Keratinocyte (primary cell): ENCODE results near the gene EPHB2. TPM values are rescaled to one million over a fixed set of nuclear protein-coding genes. Genes with fewer than 3 reads are reported as not detected.

ENCODE experiments used
- DNase-seq: peaks from one replicate; pipeline ENCODE4 v3.0.0-alpha.2; 2011; ENCODE audit warnings: low read depth, missing footprints, low spot score
- FAIRE-seq: peaks from 2 replicates; lab custom pipeline; 2011; peaks lifted over from hg19 to GRCh38; lab: Jason Lieb, UNC
- H2AFZ ChIP-seq: 2 replicates; pipeline ENCODE4 v1.6.0; 2012; ENCODE audit warnings: low read length, control low read depth, inconsistent platforms; ENCODE audit not compliant: control insufficient read depth
- H3K27ac ChIP-seq: 2 replicates; pipeline ENCODE4 v1.5.1; 2011; ENCODE audit warnings: low read length; ENCODE audit not compliant: control insufficient read depth, insufficient read depth
- H3K27me3 ChIP-seq: 3 replicates; pipeline ENCODE4 v1.6.0; 2011; ENCODE audit warnings: low read length; ENCODE audit not compliant: control insufficient read depth, insufficient read depth; ENCODE audit errors: extremely low read depth
- H3K36me3 ChIP-seq, 2 experiments: 2 replicates in 1 of 2; 3 replicates in 1 of 2; pipeline ENCODE4 v1.5.1; 2011; ENCODE audit warnings: low read length in 2 of 2, mild to moderate bottlenecking in 1 of 2; ENCODE audit not compliant: control insufficient read depth in 2 of 2, insufficient read depth in 2 of 2; ENCODE audit errors: extremely low read depth in 1 of 2
- H3K4me1 ChIP-seq: 3 replicates; pipeline ENCODE4 v1.5.1; 2011; ENCODE audit warnings: low read length; ENCODE audit not compliant: control insufficient read depth, insufficient read depth; ENCODE audit errors: extremely low read depth
- H3K4me2 ChIP-seq: 3 replicates; pipeline ENCODE4 v1.6.0; 2011; ENCODE audit warnings: low read depth, low read length; ENCODE audit not compliant: control insufficient read depth, insufficient read depth; ENCODE audit errors: extremely low read depth
- H3K4me3 ChIP-seq, 3 experiments: fragments of 200-600 bp in 1 of 3; sonication (generic) in 1 of 3; 2 replicates in 2 of 3; 3 replicates in 1 of 3; pipeline ENCODE4 v1.5.1; 2011 to 2016; ENCODE audit warnings: low read length in 3 of 3, mild to moderate bottlenecking in 3 of 3, control low read depth in 2 of 3, inconsistent platforms in 1 of 3, low read depth in 1 of 3, mixed read lengths in 1 of 3, mixed run types in 1 of 3, moderate library complexity in 1 of 3; ENCODE audit not compliant: control insufficient read depth in 2 of 3, insufficient read depth in 2 of 3; ENCODE audit errors: extremely low read depth in 1 of 3
- H3K79me2 ChIP-seq: 2 replicates; pipeline ENCODE4 v1.6.0; 2012; ENCODE audit warnings: low read length; ENCODE audit not compliant: control insufficient read depth, insufficient read depth
- H3K9ac ChIP-seq: 3 replicates; pipeline ENCODE4 v1.6.0; 2011; ENCODE audit warnings: low read length; ENCODE audit not compliant: control insufficient read depth, insufficient read depth; ENCODE audit errors: extremely low read depth
- H3K9me1 ChIP-seq: 3 replicates; pipeline ENCODE4 v1.6.0; 2011; ENCODE audit warnings: low read length; ENCODE audit not compliant: control insufficient read depth, insufficient read depth; ENCODE audit errors: extremely low read depth
- H3K9me3 ChIP-seq: 2 replicates; pipeline ENCODE4 v1.5.1; 2012; ENCODE audit warnings: low read depth, low read length; ENCODE audit not compliant: control insufficient read depth
- H4K20me1 ChIP-seq: 3 replicates; pipeline ENCODE4 v1.6.0; 2011; ENCODE audit warnings: low read length; ENCODE audit not compliant: control insufficient read depth, insufficient read depth; ENCODE audit errors: extremely low read depth
- EZH2 ChIP-seq: IDR thresholded peaks from one replicate; pipeline ENCODE4 v1.6.1; 2012; ENCODE audit warnings: inconsistent platforms, mild to moderate bottlenecking, low read length, moderate library complexity
- dilution Hi-C: fragments of 300-500 bp; cut with MboI; formaldehyde crosslinking; loops from one replicate; pipeline ENCODE4 v1.7.0; 2020; ENCODE audit warnings: low sequenced_read_pairs; ENCODE audit not compliant: extremely low pct_ligation_motif_present
- polyA plus RNA-seq, 5 experiments: library from polyadenylated mRNA; depleted of rRNA in 3 of 5; stranded (reverse) in 3 of 5; stranded (forward) in 1 of 5; unstranded in 1 of 5; fragments of >200 nt; gene quantifications; 1 replicate in 1 of 5; 2 replicates in 3 of 5; 3 replicates in 1 of 5; pipeline versions ENCODE4 v1.2.1 to v1.2.3, GENCODE V29; 2011 to 2012; ENCODE audit warnings: missing spikeins in 2 of 5, low read depth in 1 of 5, low replicate concordance in 1 of 5
- TF ChIP-seq, protein P1 (sequence below), 3 experiments: IDR thresholded peaks in 1 of 3; conservative IDR thresholded peaks in 1 of 3; optimal IDR thresholded peaks in 1 of 3; 2 replicates in 2 of 3; 3 replicates in 1 of 3; pipeline versions ENCODE3 to v1.5.1; 2011; ENCODE audit warnings: low read length in 3 of 3, mild to moderate bottlenecking in 3 of 3, moderate library complexity in 2 of 3, control low read depth in 1 of 3, inconsistent platforms in 1 of 3; ENCODE audit not compliant: insufficient read depth in 2 of 3; ENCODE audit errors: extremely low read depth in 1 of 3

The EPHB2 gene
- polyA plus RNA-seq, 1 donor (not counting 4 experiments of a cell fraction or from before 2014, with no cell fraction given): 0.10 TPM

DNA sequence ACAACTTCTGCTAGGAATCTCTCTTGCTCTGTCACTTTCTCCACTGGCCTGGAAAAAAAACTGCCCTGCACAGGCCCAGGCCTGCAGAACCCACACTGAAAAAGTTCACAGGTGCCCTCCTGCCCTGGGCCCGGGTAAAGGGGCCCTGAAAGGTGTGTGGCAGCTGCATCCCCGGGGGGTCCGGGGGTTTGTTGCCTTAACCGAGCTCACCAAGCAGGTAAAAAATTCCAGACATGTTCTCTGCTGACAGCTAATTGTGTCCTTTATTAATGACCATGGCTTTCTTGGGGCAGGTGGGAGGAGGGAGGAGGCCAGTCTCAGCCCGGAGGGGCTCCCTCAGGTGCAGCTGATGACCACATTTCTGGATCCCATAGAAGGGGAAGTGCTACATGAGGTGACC, 139.1 kb downstream of the EPHB2 start:
- TF ChIP-seq, protein P1, sequence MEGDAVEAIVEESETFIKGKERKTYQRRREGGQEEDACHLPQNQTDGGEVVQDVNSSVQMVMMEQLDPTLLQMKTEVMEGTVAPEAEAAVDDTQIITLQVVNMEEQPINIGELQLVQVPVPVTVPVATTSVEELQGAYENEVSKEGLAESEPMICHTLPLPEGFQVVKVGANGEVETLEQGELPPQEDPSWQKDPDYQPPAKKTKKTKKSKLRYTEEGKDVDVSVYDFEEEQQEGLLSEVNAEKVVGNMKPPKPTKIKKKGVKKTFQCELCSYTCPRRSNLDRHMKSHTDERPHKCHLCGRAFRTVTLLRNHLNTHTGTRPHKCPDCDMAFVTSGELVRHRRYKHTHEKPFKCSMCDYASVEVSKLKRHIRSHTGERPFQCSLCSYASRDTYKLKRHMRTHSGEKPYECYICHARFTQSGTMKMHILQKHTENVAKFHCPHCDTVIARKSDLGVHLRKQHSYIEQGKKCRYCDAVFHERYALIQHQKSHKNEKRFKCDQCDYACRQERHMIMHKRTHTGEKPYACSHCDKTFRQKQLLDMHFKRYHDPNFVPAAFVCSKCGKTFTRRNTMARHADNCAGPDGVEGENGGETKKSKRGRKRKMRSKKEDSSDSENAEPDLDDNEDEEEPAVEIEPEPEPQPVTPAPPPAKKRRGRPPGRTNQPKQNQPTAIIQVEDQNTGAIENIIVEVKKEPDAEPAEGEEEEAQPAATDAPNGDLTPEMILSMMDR (optimal IDR thresholded peaks at IDR 0.05 in 1 of 3, IDR thresholded peaks at IDR 0.05 in 1 of 3, conservative IDR thresholded peaks at IDR 0.05 in 1 of 3; ENCODE audit: extremely low read depth in 1 of 3, insufficient read depth in 2 of 3, low read length in 3 of 3): no peak
- no peak for TF ChIP-seq EZH2
- Histone ChIP-seq H4K20me1 (no peaks in the 10 kb centered on the region), H3K9ac (no peak overlapping the region), H3K4me3 (no peak overlapping the region), H2AFZ (no peak overlapping the region), H3K9me3 (no peaks in the 10 kb centered on the region), H3K4me2 (no peak overlapping the region), H3K27me3 (peaks cover 10% of the 10 kb centered on the region), H3K9me1 (no peaks in the 10 kb centered on the region), H3K79me2 (no peaks in the 10 kb centered on the region), H3K27ac (no peak overlapping the region), H3K36me3 (no peaks in the 10 kb centered on the region), H3K4me1 (no peaks in the 10 kb centered on the region)
- DNase-seq (no peak), FAIRE-seq (no peak)
- dilution Hi-C loops: no loop called here

DNA sequence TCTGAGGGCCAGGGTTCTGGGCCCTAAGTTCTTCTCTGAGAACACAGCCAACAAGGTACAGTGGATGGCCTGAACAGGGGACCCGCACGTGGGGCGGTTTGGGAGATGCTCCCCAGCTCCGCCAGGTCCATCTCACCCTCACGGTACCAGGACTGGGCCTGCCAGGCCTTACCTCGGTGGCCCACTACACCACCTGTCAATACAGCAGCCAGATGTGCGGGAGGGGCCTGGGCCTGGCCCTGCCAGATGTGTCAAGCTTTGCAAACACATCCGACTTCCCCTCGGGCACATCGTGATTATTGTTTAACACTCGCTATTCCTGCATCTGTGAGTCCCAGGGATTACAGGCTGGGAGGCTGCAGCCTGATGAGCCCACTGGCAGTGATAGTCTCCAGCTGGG, 139.6 kb downstream of the EPHB2 start:
- Histone ChIP-seq H3K79me2 (no peaks in the 10 kb centered on the region), H3K9me1 (no peaks in the 10 kb centered on the region), H3K9ac (no peak overlapping the region), H3K4me1 (no peaks in the 10 kb centered on the region), H3K27ac (no peak overlapping the region), H2AFZ (no peak overlapping the region), H3K27me3 (peaks cover 10% of the 10 kb centered on the region), H3K4me2 (no peak overlapping the region), H3K9me3 (no peaks in the 10 kb centered on the region), H3K36me3 (no peaks in the 10 kb centered on the region), H4K20me1 (no peaks in the 10 kb centered on the region), H3K4me3 (no peak overlapping the region)
- DNase-seq: no peak
- FAIRE-seq: no peak
- TF ChIP-seq EZH2: no peak
- TF ChIP-seq, protein P1 (optimal IDR thresholded peaks at IDR 0.05 in 1 of 3, IDR thresholded peaks at IDR 0.05 in 1 of 3, conservative IDR thresholded peaks at IDR 0.05 in 1 of 3; ENCODE audit: extremely low read depth in 1 of 3, insufficient read depth in 2 of 3, low read length in 3 of 3): no peak
- dilution Hi-C loops: no loop called here
